Left ventricle myocardium inferior (tissue), 1 donor: Measurements from ENCODE around the gene RBP4. TPM values are rescaled to one million over a fixed set of nuclear protein-coding genes. Genes with fewer than 3 reads are reported as not detected.

Experiments used
- DNase-seq: peaks from one replicate; pipeline ENCODE4 v3.0.0-alpha.2; 2020
- H3K27ac ChIP-seq: fragments of 200-600 bp; replicated peaks from 2 replicates; pipeline ENCODE4 v1.8.0; 2021
- H3K27me3 ChIP-seq: fragments of 200-600 bp; 2 replicates; pipeline ENCODE4 v1.8.0; 2021; ENCODE audit warnings: low read depth
- H3K36me3 ChIP-seq: fragments of 200-600 bp; 2 replicates; pipeline ENCODE4 v1.8.0; 2021
- H3K4me1 ChIP-seq: fragments of 200-600 bp; 2 replicates; pipeline ENCODE4 v1.8.0; 2021
- H3K4me3 ChIP-seq: fragments of 200-600 bp; 2 replicates; pipeline ENCODE4 v1.8.0; 2021; ENCODE audit warnings: mild to moderate bottlenecking, moderate library complexity
- H3K9me3 ChIP-seq: fragments of 200-600 bp; replicated peaks from 2 replicates; pipeline ENCODE4 v1.8.0; 2021
- intact Hi-C: fragments of 100-400 bp; cut with micrococcal nuclease; formaldehyde crosslinking; loops from one replicate; pipeline ENCODE4 v1.11.0; 2022
- total RNA-seq: library from RNA; stranded (reverse); fragmentation: NEBNext Ultra II Directional; extraction: Animal tissue kit (Norgen Biotek cat#: 25700); gene quantifications from one replicate; pipeline ENCODE4 v1.2.1, GENCODE V29; 2021
- TF ChIP-seq, protein P1 (sequence below): fragments of 200-600 bp; IDR thresholded peaks from 2 replicates; pipeline ENCODE4 v1.8.0; 2021; ENCODE audit warnings: antibody characterized with exemption, mild to moderate bottlenecking, borderline replicate concordance
- donor health status: DM: no; HTN: yes; CAD: no; lungs with severe emphysema.

RBP4 gene
- total RNA-seq, 1 donor from 2014 or later, result 1.1 TPM

DNA sequence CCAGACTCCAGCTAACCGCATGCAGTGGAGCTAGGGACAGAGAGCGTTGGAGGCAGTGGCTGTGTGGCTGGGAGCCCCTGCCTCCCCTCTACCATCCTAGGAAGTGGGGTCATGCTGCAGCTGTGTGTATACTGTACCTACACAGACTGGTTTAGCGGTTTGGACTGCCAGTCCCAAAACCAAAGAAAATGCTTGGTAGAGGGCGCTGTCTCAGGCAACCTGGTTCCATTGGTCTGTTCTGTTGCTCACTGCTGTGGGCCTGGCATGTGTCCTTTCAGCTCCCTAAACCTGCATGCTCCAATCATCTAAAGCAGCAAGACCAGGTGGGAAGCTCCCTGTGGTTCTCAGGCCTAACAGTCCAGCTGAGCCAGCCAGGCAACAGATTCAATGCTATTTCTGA is 4.5 kb downstream of the RBP4 start:
- H3K27me3 ChIP-seq, result peaks cover 24% of the 10 kb centered on the region
- no peak for DNase-seq
- no peak overlapping the region for H3K4me3 ChIP-seq
- TF ChIP-seq, protein P1, sequence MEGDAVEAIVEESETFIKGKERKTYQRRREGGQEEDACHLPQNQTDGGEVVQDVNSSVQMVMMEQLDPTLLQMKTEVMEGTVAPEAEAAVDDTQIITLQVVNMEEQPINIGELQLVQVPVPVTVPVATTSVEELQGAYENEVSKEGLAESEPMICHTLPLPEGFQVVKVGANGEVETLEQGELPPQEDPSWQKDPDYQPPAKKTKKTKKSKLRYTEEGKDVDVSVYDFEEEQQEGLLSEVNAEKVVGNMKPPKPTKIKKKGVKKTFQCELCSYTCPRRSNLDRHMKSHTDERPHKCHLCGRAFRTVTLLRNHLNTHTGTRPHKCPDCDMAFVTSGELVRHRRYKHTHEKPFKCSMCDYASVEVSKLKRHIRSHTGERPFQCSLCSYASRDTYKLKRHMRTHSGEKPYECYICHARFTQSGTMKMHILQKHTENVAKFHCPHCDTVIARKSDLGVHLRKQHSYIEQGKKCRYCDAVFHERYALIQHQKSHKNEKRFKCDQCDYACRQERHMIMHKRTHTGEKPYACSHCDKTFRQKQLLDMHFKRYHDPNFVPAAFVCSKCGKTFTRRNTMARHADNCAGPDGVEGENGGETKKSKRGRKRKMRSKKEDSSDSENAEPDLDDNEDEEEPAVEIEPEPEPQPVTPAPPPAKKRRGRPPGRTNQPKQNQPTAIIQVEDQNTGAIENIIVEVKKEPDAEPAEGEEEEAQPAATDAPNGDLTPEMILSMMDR, result no peak
- no peaks in the 10 kb centered on the region for H3K9me3 ChIP-seq
- intact Hi-C loops, result no loop called here
- H3K27ac ChIP-seq, result no peak overlapping the region
- H3K36me3 ChIP-seq, result no peaks in the 10 kb centered on the region
- H3K4me1 ChIP-seq, result peaks cover 18% of the 10 kb centered on the region

DNA sequence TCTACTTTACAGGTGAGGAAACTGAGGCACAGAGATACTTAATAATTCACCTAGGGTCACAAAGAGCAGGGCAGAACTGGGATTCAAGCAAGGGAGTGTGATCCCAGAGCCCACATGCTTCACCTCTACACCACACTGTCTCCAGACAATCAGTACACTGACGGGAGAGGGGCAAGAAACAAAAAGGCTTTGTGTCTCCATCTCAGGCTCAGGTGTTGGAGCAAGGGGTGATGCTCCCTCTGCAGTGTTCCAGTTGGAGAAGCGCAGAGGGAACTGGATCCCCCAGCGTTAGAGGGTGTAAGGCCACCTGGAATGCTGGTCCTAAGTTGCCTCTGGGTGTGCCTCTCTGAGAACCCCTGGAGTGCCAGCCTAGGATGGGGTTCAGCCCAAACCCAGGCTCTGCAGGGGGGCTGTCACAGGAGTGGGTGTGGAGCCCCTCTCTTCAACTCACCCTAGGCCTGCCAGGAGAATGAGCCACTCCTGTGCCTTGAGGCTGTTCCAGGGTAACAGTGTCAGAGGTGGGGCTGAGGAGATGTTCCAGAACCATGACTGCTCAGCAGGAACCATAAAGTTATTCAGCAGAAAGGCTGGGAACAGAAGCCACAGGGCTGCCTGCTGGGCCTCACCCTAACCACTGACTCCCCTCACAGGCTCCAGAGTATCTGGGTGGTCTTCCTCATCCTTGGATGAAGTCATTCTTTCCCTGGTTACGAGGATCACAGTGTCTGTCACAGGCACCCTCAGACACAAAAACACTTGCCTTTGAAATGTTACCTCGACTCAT is 5.5 kb downstream of the RBP4 start:
- no peak for DNase-seq
- H3K9me3 ChIP-seq, result no peaks in the 10 kb centered on the region
- TF ChIP-seq, protein P1, result no peak
- peaks cover 14% of the 10 kb centered on the region for H3K27me3 ChIP-seq
- H3K4me3 ChIP-seq, result no peak overlapping the region
- no peaks in the 10 kb centered on the region for H3K36me3 ChIP-seq
- peaks cover 14% of the 10 kb centered on the region for H3K4me1 ChIP-seq
- intact Hi-C loops, result no loop called here
- no peak overlapping the region for H3K27ac ChIP-seq

GRCh38 chr10:93594518-93594917 is 6.5 kb downstream of the RBP4 start:
- DNase-seq, result no peak
- Histone ChIP-seq H3K4me1 (peaks cover 11% of the 10 kb centered on the region), H3K4me3 (no peak overlapping the region), H3K27ac (no peak overlapping the region), H3K9me3 (no peaks in the 10 kb centered on the region), H3K36me3 (no peaks in the 10 kb centered on the region), H3K27me3 (peaks cover 4% of the 10 kb centered on the region)
- intact Hi-C loops, result no loop called here
- TF ChIP-seq, protein P1, result no peak

- no peak for DNase-seq
- H3K27ac ChIP-seq, result no peak overlapping the region
- TF ChIP-seq, protein P1, result no peak
- H3K36me3 ChIP-seq, result no peaks in the 10 kb centered on the region
- H3K9me3 ChIP-seq, result no peaks in the 10 kb centered on the region
- H3K4me1 ChIP-seq, result peaks cover 11% of the 10 kb centered on the region
- H3K27me3 ChIP-seq, result peaks cover 4% of the 10 kb centered on the region
- H3K4me3 ChIP-seq, result no peak overlapping the region
- intact Hi-C loops, result no loop called here
Observed at GRCh38 chr10:93593749-93594148, 7.3 kb downstream of the RBP4 start.

- H3K27ac ChIP-seq, result no peak overlapping the region
- no peak overlapping the region for H3K4me3 ChIP-seq
- intact Hi-C loops, result no loop called here
- no peak for DNase-seq
- H3K27me3 ChIP-seq, result peaks cover 8% of the 10 kb centered on the region
- peaks cover 11% of the 10 kb centered on the region for H3K4me1 ChIP-seq
- no peaks in the 10 kb centered on the region for H3K36me3 ChIP-seq
- TF ChIP-seq, protein P1, result no peak
- no peaks in the 10 kb centered on the region for H3K9me3 ChIP-seq
Observed at GRCh38 chr10:93593254-93593653, 7.8 kb downstream of the RBP4 start.
